LHCN-M2 (cell line): ENCODE measurements around the gene PCBD1. TPM values are rescaled to one million over a fixed set of nuclear protein-coding genes. Genes with fewer than 3 reads are reported as not detected.

Source experiments
- DNase-seq: peaks from one replicate; pipeline ENCODE4 v3.0.0-alpha.2; 2012; ENCODE audit warnings: low read depth
- total RNA-seq: library from RNA; depleted of rRNA; stranded (reverse); fragments of >200 nt; gene quantifications from 2 replicates; pipeline ENCODE4 v1.2.3, GENCODE V29; 2014; rRNA removed

PCBD1 gene
- total RNA-seq, 1 experiment from 2014 or later = 32.4 TPM

DNA sequence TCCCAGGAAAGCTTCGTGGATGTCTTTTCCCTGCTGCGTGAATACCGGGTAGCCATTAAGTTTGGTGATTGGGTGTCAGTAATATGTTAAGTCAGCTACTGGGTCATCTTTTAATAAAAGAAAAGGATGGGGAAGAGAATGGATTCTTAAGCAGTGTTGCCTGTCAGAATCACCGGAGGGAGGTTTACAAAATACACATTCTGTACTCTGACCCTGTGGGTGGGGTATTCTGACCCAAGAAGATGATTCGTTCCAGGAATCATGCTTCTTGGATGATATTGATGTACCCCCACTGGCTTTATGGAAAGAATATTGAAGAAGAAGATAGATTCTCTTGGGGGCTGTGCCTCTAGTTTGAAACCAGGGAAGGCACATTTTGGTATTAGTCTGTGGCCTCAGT is 54.3 kb downstream of the PCBD1 start:
- DNase-seq = no peak

DNA sequence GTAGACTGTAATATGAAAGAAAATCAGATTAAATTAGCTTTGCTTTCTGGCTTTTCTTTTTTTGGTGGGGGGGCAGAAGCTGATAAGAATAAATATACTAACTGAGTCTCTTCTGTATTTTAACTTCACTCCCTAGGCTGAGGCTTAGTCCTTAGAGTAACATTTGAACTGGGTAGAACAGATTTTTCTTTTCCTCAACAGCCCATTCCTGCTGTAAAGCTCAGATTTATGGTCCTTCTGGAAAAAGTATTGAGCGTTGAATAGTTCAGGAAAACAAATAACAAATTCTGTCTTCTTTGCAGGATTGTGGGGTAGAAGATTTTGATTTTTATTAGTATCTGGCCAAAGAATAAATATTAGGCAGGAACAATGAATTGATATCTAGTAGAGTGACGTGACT is 54.8 kb downstream of the PCBD1 start:
- DNase-seq = no peak

Other genes starting within 250 kb of the PCBD1 start
- gene ADAMTS14, start 216.1 kb downstream of the PCBD1 start, total RNA-seq = 2.4 and 2.7 TPM in 2 replicates
- gene TBATA, start 103.2 kb downstream of the PCBD1 start, total RNA-seq = not detected in 2 replicates
- gene SGPL1, start 72.6 kb downstream of the PCBD1 start, total RNA-seq = 21.5 and 25.2 TPM in 2 replicates